Measurements from ENCODE around the gene OTP. TPM values are rescaled to one million over a fixed set of nuclear protein-coding genes. Genes with fewer than 3 reads are reported as not detected.

OTP gene
- total RNA-seq, 2 donors from 2014 or later, result not detected

DNA sequence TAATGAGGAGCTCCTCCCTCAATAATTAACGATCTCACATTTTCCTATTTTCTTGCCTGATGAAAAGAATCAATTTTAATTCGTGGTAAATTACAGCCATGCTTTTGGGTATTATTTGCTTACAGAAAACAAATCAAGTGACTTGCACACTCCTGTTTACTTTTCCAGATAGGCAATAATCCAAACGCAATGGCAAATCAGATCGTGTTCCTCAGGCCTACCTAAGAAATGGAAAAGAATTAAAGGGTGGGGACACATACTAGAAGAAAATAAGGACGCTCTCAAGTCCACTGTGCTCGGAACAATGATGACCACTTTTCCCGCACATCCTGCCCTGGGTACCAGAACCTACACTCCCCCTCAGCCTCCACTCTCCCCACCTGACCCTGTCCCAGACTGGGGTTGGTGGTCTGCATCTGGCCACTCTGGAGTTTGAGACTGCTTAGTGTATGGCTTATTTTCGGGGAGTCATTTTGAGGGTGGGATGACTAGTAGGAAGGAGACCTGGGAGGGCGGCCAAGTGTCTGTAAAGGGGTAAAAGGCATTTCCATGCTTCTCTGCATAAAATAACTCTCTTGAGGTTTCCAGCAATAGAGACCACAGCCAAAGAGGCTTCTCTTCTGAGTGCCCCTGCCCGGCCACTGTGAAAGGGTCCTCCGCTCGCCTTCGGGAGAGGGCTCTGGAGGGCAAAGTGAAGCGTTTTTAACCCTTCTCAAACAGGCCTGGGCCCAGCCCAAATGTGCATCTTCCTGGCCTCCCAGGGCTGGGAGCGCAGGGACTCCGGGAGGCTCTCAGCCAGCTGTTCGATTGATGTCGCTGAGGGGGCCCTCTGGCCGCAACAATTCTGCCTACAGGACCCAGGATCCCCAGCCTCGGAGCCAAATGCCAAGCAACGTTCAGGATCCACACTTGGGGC, 4.5 kb upstream of the OTP start:
- H3K36me3 ChIP-seq, result no peaks in the 10 kb centered on the region
- ATAC-seq (ENCODE audit: insufficient number of reproducible peaks, low FRiP score, low read depth) (no peak), DNase-seq (ENCODE audit: low spot score) (no peak)
- peak overlapping the region in 1 of 2 donors; percentile 23 for H3K27ac ChIP-seq
- H3K27me3 ChIP-seq (replicated peaks; ENCODE audit: insufficient read depth), result peaks cover 41% of the 10 kb centered on the region
- H3K4me1 ChIP-seq (ENCODE audit: control insufficient read depth in 1 of 2, low read depth in 2 of 2), result peaks cover 12 to 23% of the 10 kb centered on the region in 2 donors
- TF ChIP-seq, protein P1, sequence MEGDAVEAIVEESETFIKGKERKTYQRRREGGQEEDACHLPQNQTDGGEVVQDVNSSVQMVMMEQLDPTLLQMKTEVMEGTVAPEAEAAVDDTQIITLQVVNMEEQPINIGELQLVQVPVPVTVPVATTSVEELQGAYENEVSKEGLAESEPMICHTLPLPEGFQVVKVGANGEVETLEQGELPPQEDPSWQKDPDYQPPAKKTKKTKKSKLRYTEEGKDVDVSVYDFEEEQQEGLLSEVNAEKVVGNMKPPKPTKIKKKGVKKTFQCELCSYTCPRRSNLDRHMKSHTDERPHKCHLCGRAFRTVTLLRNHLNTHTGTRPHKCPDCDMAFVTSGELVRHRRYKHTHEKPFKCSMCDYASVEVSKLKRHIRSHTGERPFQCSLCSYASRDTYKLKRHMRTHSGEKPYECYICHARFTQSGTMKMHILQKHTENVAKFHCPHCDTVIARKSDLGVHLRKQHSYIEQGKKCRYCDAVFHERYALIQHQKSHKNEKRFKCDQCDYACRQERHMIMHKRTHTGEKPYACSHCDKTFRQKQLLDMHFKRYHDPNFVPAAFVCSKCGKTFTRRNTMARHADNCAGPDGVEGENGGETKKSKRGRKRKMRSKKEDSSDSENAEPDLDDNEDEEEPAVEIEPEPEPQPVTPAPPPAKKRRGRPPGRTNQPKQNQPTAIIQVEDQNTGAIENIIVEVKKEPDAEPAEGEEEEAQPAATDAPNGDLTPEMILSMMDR (IDR thresholded peaks at IDR 0.05), result no peak
- no peak overlapping the region for H3K4me3 ChIP-seq
- H3K9me3 ChIP-seq, result no peaks in the 10 kb centered on the region

DNA sequence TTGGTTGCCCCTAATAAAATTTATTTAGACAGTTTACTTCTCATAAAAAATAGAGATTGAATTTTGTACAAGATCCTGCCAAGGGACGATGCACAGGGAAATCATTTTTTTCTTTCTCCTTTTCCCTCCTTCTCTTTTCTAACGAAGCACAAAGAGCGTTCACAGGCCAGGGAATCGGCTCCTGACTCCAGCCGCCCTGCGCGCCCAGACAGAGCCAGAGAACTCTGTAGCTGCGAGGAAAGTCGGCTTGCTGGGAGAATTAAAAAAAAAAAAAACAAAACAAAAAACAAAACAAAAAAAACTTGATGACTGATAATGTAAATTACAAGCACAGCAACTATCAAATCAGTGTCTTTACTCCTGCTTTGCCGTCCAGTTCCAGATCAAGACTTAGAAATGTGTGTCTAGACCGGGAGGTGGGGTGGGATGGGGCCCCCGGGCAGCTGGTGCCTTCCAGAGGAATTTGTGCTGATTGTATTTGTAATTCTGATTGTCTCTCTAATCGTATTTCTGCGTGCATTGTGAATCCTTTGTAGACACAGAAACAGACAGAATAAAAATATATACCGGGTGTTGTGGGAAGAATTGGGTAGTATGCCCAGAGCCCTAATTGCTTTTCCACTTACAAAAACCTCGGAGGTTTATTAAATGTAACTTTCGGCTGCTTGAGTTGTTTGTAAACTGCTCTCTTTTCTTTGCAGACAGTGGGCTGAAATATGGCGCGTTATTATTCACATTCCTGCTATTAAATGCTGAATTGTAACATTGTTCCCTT, 3.6 kb upstream of the OTP start:
- DNase-seq (ENCODE audit: low spot score) (no peak), ATAC-seq (ENCODE audit: insufficient number of reproducible peaks, low FRiP score, low read depth) (no peak)
- Histone ChIP-seq H3K4me3 (no peak overlapping the region), H3K27ac (no peak overlapping the region), H3K36me3 (no peaks in the 10 kb centered on the region), H3K4me1 (ENCODE audit: control insufficient read depth in 1 of 2, low read depth in 2 of 2) (peaks cover 12 to 31% of the 10 kb centered on the region in 2 donors), H3K27me3 (replicated peaks; ENCODE audit: insufficient read depth) (peaks cover 49% of the 10 kb centered on the region), H3K9me3 (no peaks in the 10 kb centered on the region)
- TF ChIP-seq, protein P1 (IDR thresholded peaks at IDR 0.05), result no peak

DNA sequence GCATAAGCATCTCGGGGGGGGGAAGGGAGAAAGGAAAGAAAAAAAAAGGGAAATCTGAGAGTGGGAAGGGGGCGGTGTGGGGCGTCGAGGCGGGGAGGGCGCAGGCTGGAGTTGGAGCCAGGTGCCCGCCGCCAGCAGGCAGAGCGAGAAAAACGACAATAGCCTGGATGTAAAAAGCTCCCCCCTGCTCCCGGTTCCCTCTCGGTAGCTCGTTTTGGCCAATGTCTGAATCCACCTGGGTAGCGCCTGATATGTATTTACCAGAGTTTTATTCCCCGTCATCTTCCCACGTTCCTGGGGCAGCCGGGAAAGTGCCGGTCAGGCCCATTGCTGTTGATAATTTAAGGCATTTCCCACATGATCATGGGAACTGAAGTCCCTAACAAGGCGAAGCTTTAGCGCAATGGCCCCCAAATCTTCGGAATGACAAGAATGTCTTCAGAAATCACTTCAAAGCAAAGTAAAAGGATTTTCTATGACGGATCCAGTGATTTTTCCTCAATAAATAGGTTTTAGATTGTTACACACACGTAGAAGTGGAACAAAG, 3.0 kb upstream of the OTP start:
- Histone ChIP-seq H3K4me3 (no peak overlapping the region), H3K9me3 (no peaks in the 10 kb centered on the region), H3K4me1 (ENCODE audit: control insufficient read depth in 1 of 2, low read depth in 2 of 2) (peaks cover 12 to 38% of the 10 kb centered on the region in 2 donors), H3K36me3 (no peaks in the 10 kb centered on the region), H3K27me3 (replicated peaks; ENCODE audit: insufficient read depth) (peaks cover 55% of the 10 kb centered on the region), H3K27ac (no peak overlapping the region)
- no peak for DNase-seq (ENCODE audit: low spot score)
- no peak for ATAC-seq (ENCODE audit: insufficient number of reproducible peaks, low FRiP score, low read depth)
- TF ChIP-seq, protein P1 (IDR thresholded peaks at IDR 0.05), result no peak

DNA sequence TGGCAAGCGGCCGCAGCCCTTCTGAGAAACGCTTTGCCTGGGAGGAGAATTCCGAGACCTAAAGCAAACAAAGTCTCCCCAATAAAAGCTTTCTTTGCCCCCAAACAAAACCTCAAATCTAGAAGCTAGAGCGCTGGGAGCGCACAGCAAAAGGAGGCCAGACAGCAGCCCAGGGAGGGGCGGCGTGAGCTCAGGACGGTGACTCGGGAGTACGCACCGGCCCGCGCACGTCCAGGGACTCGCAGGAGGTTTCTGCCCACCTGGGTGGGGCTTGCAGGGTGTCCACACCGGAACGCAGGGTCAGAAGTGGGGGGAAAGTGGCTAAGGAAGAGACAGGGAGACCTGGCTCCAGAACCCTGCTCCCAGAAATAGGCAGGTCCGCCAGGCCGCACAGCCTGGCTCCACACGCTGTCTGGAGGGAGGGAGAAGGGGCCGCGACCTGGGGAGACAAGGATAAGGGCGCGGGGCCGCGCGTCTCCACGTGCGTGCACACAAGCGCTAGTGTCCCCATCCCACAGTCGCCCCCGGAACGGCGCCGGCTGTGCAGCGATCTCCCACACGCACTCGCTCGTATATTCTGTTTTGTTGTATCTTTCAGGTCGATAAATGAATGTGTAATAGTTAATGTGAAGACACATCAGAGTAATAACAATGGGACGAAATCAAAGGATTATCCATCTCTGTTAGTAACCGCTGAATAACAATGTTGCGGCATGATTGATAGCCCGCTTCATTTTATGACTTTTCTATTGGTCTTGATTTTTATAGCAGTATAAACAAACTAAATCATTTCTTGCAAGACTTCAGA, 2.3 kb upstream of the OTP start:
- Histone ChIP-seq H3K9me3 (no peaks in the 10 kb centered on the region), H3K27ac (peak overlapping the region in 1 of 2 donors; percentile 9), H3K36me3 (no peaks in the 10 kb centered on the region), H3K4me3 (no peak overlapping the region), H3K4me1 (ENCODE audit: control insufficient read depth in 1 of 2, low read depth in 2 of 2) (peaks cover 12 to 38% of the 10 kb centered on the region in 2 donors), H3K27me3 (replicated peaks; ENCODE audit: insufficient read depth) (peaks cover 62% of the 10 kb centered on the region)
- ATAC-seq (ENCODE audit: insufficient number of reproducible peaks, low FRiP score, low read depth), result no peak
- no peak for DNase-seq (ENCODE audit: low spot score)
- TF ChIP-seq, protein P1 (IDR thresholded peaks at IDR 0.05), result no peak
